Hepatocyte (in vitro differentiated cells): ENCODE measurements around the gene TECTB. TPM values are rescaled to one million over a fixed set of nuclear protein-coding genes. Genes with fewer than 3 reads are reported as not detected.

Source experiments
- DNase-seq: peaks from one replicate; pipeline ENCODE4 v3.0.0-alpha.2; 2016; ENCODE audit warnings: low spot score
- H2AFZ ChIP-seq: fragments of 200-600 bp; sonication (generic); 2 replicates; pipeline ENCODE4 v1.6.0; 2016; ENCODE audit warnings: antibody characterized with exemption, mild to moderate bottlenecking
- H3K27ac ChIP-seq: fragments of 200-600 bp; sonication (generic); 2 replicates; pipeline ENCODE4 v1.5.1; 2016; ENCODE audit warnings: mild to moderate bottlenecking
- H3K27me3 ChIP-seq: fragments of 200-600 bp; sonication (generic); 2 replicates; pipeline ENCODE4 v1.6.1; 2016
- H3K36me3 ChIP-seq: fragments of 200-600 bp; sonication (generic); replicated peaks from 2 replicates; pipeline ENCODE4 v1.5.1; 2016; ENCODE audit warnings: low read depth; ENCODE audit not compliant: insufficient read depth
- H3K4me1 ChIP-seq: fragments of 200-600 bp; sonication (generic); 2 replicates; pipeline ENCODE4 v1.5.1; 2016; ENCODE audit warnings: mild to moderate bottlenecking, moderate library complexity; ENCODE audit not compliant: insufficient read depth
- H3K4me2 ChIP-seq: fragments of 200-600 bp; sonication (generic); 2 replicates; pipeline ENCODE4 v1.6.0; 2016
- H3K4me3 ChIP-seq: fragments of 200-600 bp; sonication (generic); 2 replicates; pipeline ENCODE4 v1.5.1; 2016; ENCODE audit warnings: mild to moderate bottlenecking
- H3K79me2 ChIP-seq: fragments of 200-600 bp; sonication (generic); 2 replicates; pipeline ENCODE4 v1.6.0; 2017; ENCODE audit warnings: mild to moderate bottlenecking
- H3K9me2 ChIP-seq: fragments of 200-600 bp; sonication (generic); replicated peaks from 2 replicates; pipeline ENCODE4 v1.6.0; 2017; ENCODE audit warnings: mild to moderate bottlenecking; ENCODE audit not compliant: insufficient read depth
- H3K9me3 ChIP-seq: fragments of 200-600 bp; sonication (generic); 2 replicates; pipeline ENCODE4 v1.5.1; 2016; ENCODE audit warnings: low read depth, mild to moderate bottlenecking
- H4K20me1 ChIP-seq: fragments of 200-600 bp; sonication (generic); 2 replicates; pipeline ENCODE4 v1.6.0; 2016; ENCODE audit warnings: mild to moderate bottlenecking; ENCODE audit not compliant: insufficient read depth, poor library complexity, severe bottlenecking
- EZH2 ChIP-seq: fragments of 200-600 bp; sonication (generic); IDR thresholded peaks from 2 replicates; pipeline ENCODE4 v1.6.1; 2016; ENCODE audit warnings: antibody characterized with exemption, mild to moderate bottlenecking, borderline replicate concordance
- EZH2phosphoT487 ChIP-seq: fragments of 200-600 bp; sonication (generic); IDR thresholded peaks from one replicate; pipeline ENCODE4 v1.6.1; 2018; ENCODE audit warnings: antibody characterized with exemption, mild to moderate bottlenecking, low read depth, moderate library complexity; ENCODE audit not compliant: unreplicated experiment, severe bottlenecking
- WGBS: methylation state at CpG from one replicate; pipeline ENCODE4 v1.1.6; 2016; ENCODE audit warnings: low lambda C conversion rate; ENCODE audit errors: missing lambda C conversion rate; 5-methylcytosine and 5-hydroxymethylcytosine counted together
- polyA plus RNA-seq: library from polyadenylated mRNA; unstranded; fragments of >200 nt; fragmentation: Nextera tagmentation; extraction: Ambion mirVana; gene quantifications from 2 replicates; pipeline ENCODE4 v1.2.1, GENCODE V29; 2016
- total RNA-seq: library from RNA; depleted of rRNA; stranded (reverse); fragments of >200 nt; gene quantifications from 2 replicates; pipeline ENCODE4 v1.2.3, GENCODE V29; 2014
- TF ChIP-seq, protein P1 (sequence below): fragments of 200-600 bp; sonication (generic); IDR thresholded peaks from 2 replicates; pipeline ENCODE4 v1.5.1; 2016; ENCODE audit warnings: antibody characterized with exemption, mild to moderate bottlenecking; ENCODE audit not compliant: poor library complexity

Gene TECTB
- total and polyA plus RNA-seq, 2 experiments from 2014 or later, result 0.10 TPM; not detected in 1

GRCh38 chr10:112286837-112287818 lies 3.9 kb downstream of the TECTB start:
- Histone ChIP-seq H3K36me3 (no peaks in the 10 kb centered on the region), H2AFZ (no peak overlapping the region), H3K27ac (no peak overlapping the region), H3K4me3 (no peak overlapping the region), H3K9me3 (no peaks in the 10 kb centered on the region), H3K4me1 (no peaks in the 10 kb centered on the region), H3K4me2 (no peak overlapping the region), H3K9me2 (no peaks in the 10 kb centered on the region), H3K79me2 (no peaks in the 10 kb centered on the region), H3K27me3 (no peaks in the 10 kb centered on the region), H4K20me1 (no peaks in the 10 kb centered on the region)
- TF ChIP-seq EZH2phosphoT487 (no peak), EZH2 (no peak)
- TF ChIP-seq, protein P1, sequence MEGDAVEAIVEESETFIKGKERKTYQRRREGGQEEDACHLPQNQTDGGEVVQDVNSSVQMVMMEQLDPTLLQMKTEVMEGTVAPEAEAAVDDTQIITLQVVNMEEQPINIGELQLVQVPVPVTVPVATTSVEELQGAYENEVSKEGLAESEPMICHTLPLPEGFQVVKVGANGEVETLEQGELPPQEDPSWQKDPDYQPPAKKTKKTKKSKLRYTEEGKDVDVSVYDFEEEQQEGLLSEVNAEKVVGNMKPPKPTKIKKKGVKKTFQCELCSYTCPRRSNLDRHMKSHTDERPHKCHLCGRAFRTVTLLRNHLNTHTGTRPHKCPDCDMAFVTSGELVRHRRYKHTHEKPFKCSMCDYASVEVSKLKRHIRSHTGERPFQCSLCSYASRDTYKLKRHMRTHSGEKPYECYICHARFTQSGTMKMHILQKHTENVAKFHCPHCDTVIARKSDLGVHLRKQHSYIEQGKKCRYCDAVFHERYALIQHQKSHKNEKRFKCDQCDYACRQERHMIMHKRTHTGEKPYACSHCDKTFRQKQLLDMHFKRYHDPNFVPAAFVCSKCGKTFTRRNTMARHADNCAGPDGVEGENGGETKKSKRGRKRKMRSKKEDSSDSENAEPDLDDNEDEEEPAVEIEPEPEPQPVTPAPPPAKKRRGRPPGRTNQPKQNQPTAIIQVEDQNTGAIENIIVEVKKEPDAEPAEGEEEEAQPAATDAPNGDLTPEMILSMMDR, result no peak
- no peak for DNase-seq
- 77% methylated on average over 8 of the region's 8 CpGs for WGBS

DNA sequence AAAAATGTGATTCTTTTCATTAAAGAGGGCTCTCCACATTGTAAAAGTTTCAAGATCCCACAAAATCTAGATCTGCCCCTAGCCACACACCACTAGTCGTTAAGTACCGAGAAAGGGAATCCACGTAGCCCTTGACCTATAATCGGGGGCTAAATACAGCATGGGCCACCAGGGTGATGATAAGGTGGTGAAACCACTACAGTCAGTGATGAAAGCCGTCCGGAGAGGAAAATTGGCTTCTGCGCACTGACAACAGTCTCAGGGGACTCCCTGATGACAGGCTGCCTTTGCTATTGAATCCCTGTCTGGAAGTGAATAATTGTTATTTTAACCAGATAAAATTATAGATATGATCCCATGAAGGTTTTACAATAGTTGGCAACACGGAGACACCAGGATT lies 4.6 kb downstream of the TECTB start:
- TF ChIP-seq EZH2phosphoT487, result no peak
- no peak for TF ChIP-seq EZH2
- TF ChIP-seq, protein P1, result no peak
- H3K9me2 ChIP-seq, result no peaks in the 10 kb centered on the region
- no peaks in the 10 kb centered on the region for H3K27me3 ChIP-seq
- H3K4me3 ChIP-seq, result no peak overlapping the region
- no peak overlapping the region for H2AFZ ChIP-seq
- H3K79me2 ChIP-seq, result no peaks in the 10 kb centered on the region
- no peaks in the 10 kb centered on the region for H3K4me1 ChIP-seq
- no peaks in the 10 kb centered on the region for H3K36me3 ChIP-seq
- no peaks in the 10 kb centered on the region for H4K20me1 ChIP-seq
- WGBS, result 88% methylated on average over 8 of the region's 8 CpGs
- no peak overlapping the region for H3K27ac ChIP-seq
- H3K4me2 ChIP-seq, result no peak overlapping the region
- H3K9me3 ChIP-seq, result no peaks in the 10 kb centered on the region
- no peak for DNase-seq

DNA sequence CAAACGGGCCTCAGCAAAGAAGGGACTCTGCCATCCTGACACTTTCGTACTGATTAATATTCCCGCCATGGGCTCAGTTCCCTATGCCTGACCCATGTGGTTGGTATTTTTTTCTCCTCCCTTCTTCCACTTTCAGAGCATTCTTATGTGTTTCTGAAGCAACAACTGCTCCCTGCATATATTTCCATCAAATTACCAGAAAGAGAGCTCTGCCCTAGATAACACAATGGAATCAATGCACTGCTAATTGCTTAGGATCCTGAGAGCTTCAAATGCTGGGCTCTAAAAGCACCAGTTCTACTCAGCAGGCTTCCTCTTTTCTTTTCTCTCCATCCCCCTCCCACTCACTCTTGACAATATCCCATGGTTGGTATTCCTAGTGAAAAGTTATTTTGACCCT lies 5.3 kb downstream of the TECTB start:
- Histone ChIP-seq H4K20me1 (no peaks in the 10 kb centered on the region), H3K79me2 (no peaks in the 10 kb centered on the region), H3K9me2 (no peaks in the 10 kb centered on the region), H3K4me3 (no peak overlapping the region), H3K27ac (no peak overlapping the region), H2AFZ (no peak overlapping the region), H3K27me3 (no peaks in the 10 kb centered on the region), H3K36me3 (no peaks in the 10 kb centered on the region), H3K9me3 (no peaks in the 10 kb centered on the region), H3K4me1 (no peaks in the 10 kb centered on the region), H3K4me2 (no peak overlapping the region)
- DNase-seq, result no peak
- TF ChIP-seq, protein P1, result no peak
- TF ChIP-seq EZH2phosphoT487 (no peak), EZH2 (no peak)
- 93% methylated on average over 3 of the region's 3 CpGs for WGBS
